Measurements from ENCODE around the gene NOL4L. TPM values are rescaled to one million over a fixed set of nuclear protein-coding genes. Genes with fewer than 3 reads are reported as not detected.

NOL4L gene
- total and polyA plus RNA-seq, 2 experiments from 2014 or later = 38.8 to 39.2 TPM

- H3K4me1 Mint-ChIP-seq = peaks cover 65% of the 10 kb centered on the region
- peaks cover 3% of the 10 kb centered on the region; the same call in 1 of the 3 replicates for H3K36me3 Mint-ChIP-seq (ENCODE audit: low read depth)
- Histone ChIP-seq H3K79me2 (replicated peaks; ENCODE audit: insufficient read depth) (peaks cover 76% of the 10 kb centered on the region), H3K4me3 (0 out of 2 replicates have a peak overlapping the region, but pooled peaks have one; percentile 28), H3K27me3 (ENCODE audit: insufficient read depth) (no peaks in the 10 kb centered on the region), H3K36me3 (ENCODE audit: insufficient read depth) (no peaks in the 10 kb centered on the region; the same call in 1 of the 2 replicates), H3K27ac (ENCODE audit: low read depth) (peak overlapping the region; percentile 50; the same call in 1 of the 2 replicates), H3K4me1 (ENCODE audit: insufficient read depth) (peaks cover 61% of the 10 kb centered on the region), H3F3A (replicated peaks; ENCODE audit: low read depth) (peaks cover 44% of the 10 kb centered on the region), H4K20me1 (replicated peaks; ENCODE audit: insufficient read depth) (peaks cover 61% of the 10 kb centered on the region), H2AFZ (no peak overlapping the region), H3K4me2 (peak overlapping the region; percentile 78), H3K9me2 (ENCODE audit: insufficient read depth) (no peaks in the 10 kb centered on the region)
- H3K27ac Mint-ChIP-seq = peak overlapping the region; percentile 53; the same call in 1 of the 2 replicates
- ATAC-seq (no peak), DNase-seq (ENCODE audit: low spot score) (no peak)
- TF ChIP-seq CREB1 (CRISPR knock-in tag; IDR thresholded peaks at IDR 0.05; ENCODE audit: low read depth) (no peak), EZH2phosphoT487 (IDR thresholded peaks at IDR 0.05; ENCODE audit: unreplicated experiment) (no peak), EZH2 (IDR thresholded peaks at IDR 0.05; ENCODE audit: low read depth, unreplicated experiment) (no peak), NANOG (IDR thresholded peaks at IDR 0.05; ENCODE audit: borderline replicate concordance) (no peak)
- peaks cover 12% of the 10 kb centered on the region for H3K27me3 Mint-ChIP-seq (ENCODE audit: insufficient read depth, low read depth, poor library complexity)
- H3K4me3 Mint-ChIP-seq = peak overlapping the region; percentile 19; the same call in 1 of the 3 replicates
- no peaks in the 10 kb centered on the region for H3K9me3 Mint-ChIP-seq
These were observed 105.4 kb downstream of the NOL4L start for GRCh38 chr20:32479697-32480171.

- no peak overlapping the region for H3K27ac Mint-ChIP-seq
- TF ChIP-seq REST (IDR thresholded peaks at IDR 0.05; ENCODE audit: unreplicated experiment) (no peak), CREB1 (CRISPR knock-in tag; IDR thresholded peaks at IDR 0.05; ENCODE audit: low read depth) (no peak), POLR2AphosphoS5 (IDR thresholded peaks at IDR 0.05; ENCODE audit: low read depth) (no peak; the same call in 1 of the 2 replicates), ZNF331 (CRISPR knock-in tag; IDR thresholded peaks at IDR 0.05; ENCODE audit: low read depth) (no peak), CTCF (conservative IDR thresholded peaks at IDR 0.05; ENCODE audit: low read depth in 2 of 2) (no peak), EZH2 (IDR thresholded peaks at IDR 0.05; ENCODE audit: low read depth, unreplicated experiment) (no peak), NANOG (IDR thresholded peaks at IDR 0.05; ENCODE audit: borderline replicate concordance) (no peak), ZNF114 (CRISPR knock-in tag; IDR thresholded peaks at IDR 0.05) (no peak), ETS1 (IDR thresholded peaks at IDR 0.05) (no peak)
These were observed 106.1 kb downstream of the NOL4L start for GRCh38 chr20:32479012-32479411.

More at GRCh38 chr20:32479012-32479411, 106.1 kb downstream of the NOL4L start:
- H3K79me2 ChIP-seq (replicated peaks; ENCODE audit: insufficient read depth) = peaks cover 83% of the 10 kb centered on the region
- H3K4me2 ChIP-seq = no peak overlapping the region; the same call in 1 of the 2 replicates
- peaks cover 3% of the 10 kb centered on the region; the same call in 1 of the 3 replicates for H3K36me3 Mint-ChIP-seq (ENCODE audit: low read depth)
- peaks cover 12% of the 10 kb centered on the region for H3K27me3 Mint-ChIP-seq (ENCODE audit: insufficient read depth, low read depth, poor library complexity)
- H3K4me3 Mint-ChIP-seq = no peak overlapping the region
- no peak overlapping the region for H3K4me3 ChIP-seq
- peaks cover 48% of the 10 kb centered on the region for H3F3A ChIP-seq (replicated peaks; ENCODE audit: low read depth)
- peaks cover 66% of the 10 kb centered on the region for H4K20me1 ChIP-seq (replicated peaks; ENCODE audit: insufficient read depth)
- H3K9me3 Mint-ChIP-seq = no peaks in the 10 kb centered on the region
- H3K36me3 ChIP-seq (ENCODE audit: insufficient read depth) = no peaks in the 10 kb centered on the region; the same call in 1 of the 2 replicates
- no peak overlapping the region for H2AFZ ChIP-seq
- no peaks in the 10 kb centered on the region for H3K9me2 ChIP-seq (ENCODE audit: insufficient read depth)
- no peaks in the 10 kb centered on the region for H3K27me3 ChIP-seq (ENCODE audit: insufficient read depth)
- DNase-seq (ENCODE audit: low spot score) (no peak), ATAC-seq (no peak)
- H3K4me1 Mint-ChIP-seq = peaks cover 68% of the 10 kb centered on the region
- peaks cover 67% of the 10 kb centered on the region for H3K4me1 ChIP-seq (ENCODE audit: insufficient read depth)
- H3K27ac ChIP-seq (ENCODE audit: low read depth) = peak overlapping the region; percentile 50; the same call in 1 of the 2 replicates

Data from GM23338 (cell line).